SK-N-SH (cell line): ENCODE data around the gene KDM5C. TPM values are rescaled to one million over a fixed set of nuclear protein-coding genes. Genes with fewer than 3 reads are reported as not detected.

Experiments used
- CTCF ChIA-PET: fragments of 300-600, 350-600 bp; formaldehyde crosslinking; extraction: SDS; loops from one replicate; lab custom pipeline; 2021; lab: Yijun Ruan, JAX
- POLR2A ChIA-PET: fragments of 350-600 bp; sonication (Branson Sonifier 250); formaldehyde crosslinking; extraction: SDS; loops from one replicate; lab custom pipeline; 2020; ENCODE audit warnings: antibody characterized with exemption, inconsistent platforms; lab: Yijun Ruan, JAX
- DNase-seq: peaks from one replicate; pipeline ENCODE4 v3.0.0; 2012
- H2AFZ ChIP-seq: fragments of 200-600 bp; sonication (generic); 2 replicates; pipeline ENCODE4 v1.8.1; 2016; ENCODE audit warnings: antibody characterized with exemption, mild to moderate bottlenecking, low read depth
- H3F3A ChIP-seq: fragments of 200-600 bp; sonication (generic); replicated peaks from 2 replicates; pipeline ENCODE3; 2016; ENCODE audit warnings: antibody characterized with exemption, mild to moderate bottlenecking; ENCODE audit not compliant: insufficient read depth
- H3K27ac ChIP-seq, 2 experiments: fragments of 200-500 bp in 1 of 2; fragments of 200-600 bp in 1 of 2; sonication (Bioruptor generic) in 1 of 2; sonication (generic), shearing (Covaris generic) in 1 of 2; 2 replicates each; pipeline versions ENCODE4 v1.5.1 to v1.6.1; 2014 to 2016; ENCODE audit warnings: low read depth in 2 of 2, inconsistent platforms in 1 of 2, low read length in 1 of 2, mild to moderate bottlenecking in 1 of 2, mixed read lengths in 1 of 2
- H3K27me3 ChIP-seq: fragments of 200-600 bp; sonication (generic), shearing (Covaris generic); 2 replicates; pipeline ENCODE4 v1.6.1; 2016; ENCODE audit warnings: mixed run types; ENCODE audit not compliant: insufficient read depth
- H3K36me3 ChIP-seq, 2 experiments: fragments of 200-500 bp in 1 of 2; fragments of 200-600 bp in 1 of 2; sonication (Bioruptor generic) in 1 of 2; sonication (generic) in 1 of 2; replicated peaks in 1 of 2; 2 replicates each; pipeline versions ENCODE3 to v1.5.1; 2014 to 2016; ENCODE audit warnings: low read length in 1 of 2, mild to moderate bottlenecking in 1 of 2; ENCODE audit not compliant: insufficient read depth in 2 of 2, control insufficient read depth in 1 of 2
- H3K4me1 ChIP-seq, 2 experiments: fragments of 200-500 bp in 1 of 2; fragments of 200-600 bp in 1 of 2; sonication (Bioruptor generic) in 1 of 2; sonication (generic), shearing (Covaris generic) in 1 of 2; 2 replicates each; pipeline versions ENCODE4 v1.5.1 to v1.6.1; 2014 to 2016; ENCODE audit warnings: low read depth in 1 of 2, low read length in 1 of 2, mixed run types in 1 of 2; ENCODE audit not compliant: insufficient read depth in 2 of 2, control insufficient read depth in 1 of 2
- H3K4me2 ChIP-seq: fragments of 200-600 bp; sonication (generic), shearing (Covaris generic); 2 replicates; pipeline ENCODE4 v1.6.1; 2017; ENCODE audit warnings: mixed run types
- H3K4me3 ChIP-seq, 2 experiments: fragments of 200-500 bp in 1 of 2; fragments of 200-600 bp in 1 of 2; sonication (Bioruptor generic) in 1 of 2; sonication (generic), shearing (Covaris generic) in 1 of 2; 2 replicates each; pipeline versions ENCODE4 v1.5.1 to v1.8.1; 2014 to 2016; ENCODE audit warnings: low read depth in 2 of 2, inconsistent platforms in 1 of 2, low read length in 1 of 2, mild to moderate bottlenecking in 1 of 2, mixed read lengths in 1 of 2, moderate library complexity in 1 of 2
- H3K79me2 ChIP-seq: fragments of 200-600 bp; sonication (generic); 2 replicates; pipeline ENCODE4 v1.8.1; 2017; ENCODE audit warnings: mild to moderate bottlenecking; ENCODE audit not compliant: insufficient read depth
- H3K9ac ChIP-seq: fragments of 200-600 bp; sonication (generic); 2 replicates; pipeline ENCODE4 v1.6.1; 2017; ENCODE audit warnings: mixed run types
- H3K9me2 ChIP-seq: fragments of 200-600 bp; sonication (generic); 2 replicates; pipeline ENCODE4 v1.6.1; 2017; ENCODE audit warnings: mixed run types
- H3K9me3 ChIP-seq: fragments of 200-600 bp; sonication (generic); 2 replicates; pipeline ENCODE4 v1.6.1; 2017; ENCODE audit warnings: mixed run types, mild to moderate bottlenecking, moderate library complexity
- H4K20me1 ChIP-seq: fragments of 200-600 bp; sonication (generic); 2 replicates; pipeline ENCODE4 v1.6.1; 2017; ENCODE audit warnings: mild to moderate bottlenecking, mixed run types; ENCODE audit not compliant: insufficient read depth
- EP300 ChIP-seq, 2 experiments: IDR thresholded peaks; 2 replicates each; pipeline versions ENCODE4 v1.4.0 to v1.6.1; 2012; ENCODE audit warnings: borderline replicate concordance in 1 of 2, low read depth in 1 of 2, low read length in 1 of 2
- FOXJ3 ChIP-seq: sonication (generic); formaldehyde crosslinking; IDR thresholded peaks from 2 replicates; pipeline ENCODE4 v1.5.1; 2020; ENCODE audit warnings: mild to moderate bottlenecking, missing genetic modification reagents
- FOXM1 ChIP-seq: IDR thresholded peaks from 2 replicates; pipeline ENCODE4 v1.4.0; 2012; ENCODE audit warnings: low read depth, mild to moderate bottlenecking
- GABPA ChIP-seq: IDR thresholded peaks from 2 replicates; pipeline ENCODE4 v1.4.0; 2012; ENCODE audit warnings: low read depth, mild to moderate bottlenecking
- GATA2 ChIP-seq: sonication (generic); formaldehyde crosslinking; IDR thresholded peaks from 2 replicates; pipeline ENCODE4 v1.5.0; 2020; ENCODE audit warnings: mild to moderate bottlenecking, missing genetic modification reagents
- MEF2A ChIP-seq: IDR thresholded peaks from 2 replicates; pipeline ENCODE4 v1.4.0; 2012; ENCODE audit warnings: low read depth, borderline replicate concordance
- POLR2AphosphoS5 ChIP-seq: IDR thresholded peaks from 2 replicates; pipeline ENCODE4 v1.6.1; 2012; ENCODE audit warnings: low read depth, low read length
- RAD21 ChIP-seq: IDR thresholded peaks from 2 replicates; pipeline ENCODE4 v1.6.1; 2012; ENCODE audit warnings: mild to moderate bottlenecking, low read length
- RCOR1 ChIP-seq: fragments of 150-350 bp; IDR thresholded peaks from 2 replicates; pipeline ENCODE4 v1.6.1; 2017; ENCODE audit warnings: antibody characterized with exemption, low read length
- RXRA ChIP-seq: IDR thresholded peaks from 2 replicates; pipeline ENCODE4 v1.4.0; 2012; ENCODE audit warnings: low read depth, mild to moderate bottlenecking, borderline replicate concordance
- TAF1 ChIP-seq: IDR thresholded peaks from 2 replicates; pipeline ENCODE4 v1.6.1; 2012; ENCODE audit warnings: low read depth, mild to moderate bottlenecking, low read length, moderate library complexity, borderline replicate concordance
- TEAD4 ChIP-seq: IDR thresholded peaks from 2 replicates; pipeline ENCODE4 v1.4.0; 2012; ENCODE audit warnings: mild to moderate bottlenecking, borderline replicate concordance; ENCODE audit not compliant: insufficient read depth
- WGBS: methylation state at CpG from one replicate; pipeline ENCODE4 v1.1.6; 2017; ENCODE audit warnings: low lambda C conversion rate; 5-methylcytosine and 5-hydroxymethylcytosine counted together
- polyA plus RNA-seq, 3 experiments: library from polyadenylated mRNA; depleted of rRNA; stranded (reverse); fragments of >200 nt; gene quantifications; 2 replicates each; pipeline ENCODE4 v1.2.3, GENCODE V29; 2012
- TF ChIP-seq, protein P1 (sequence below): fragments of 200-600 bp; sonication (generic); IDR thresholded peaks from 2 replicates; pipeline ENCODE4 v1.6.1; 2017; ENCODE audit warnings: antibody characterized with exemption, mild to moderate bottlenecking, moderate library complexity
- TF ChIP-seq, protein P2 (sequence below): fragments of 150-350 bp; IDR thresholded peaks from 2 replicates; pipeline ENCODE4 v1.6.1; 2016; ENCODE audit warnings: mild to moderate bottlenecking, low read depth, low read length
- TF ChIP-seq, protein P3 (sequence below): IDR thresholded peaks from 2 replicates; pipeline ENCODE4 v1.4.0; 2012; ENCODE audit warnings: low read depth, borderline replicate concordance
- TF ChIP-seq, protein P4 (sequence below): IDR thresholded peaks from 2 replicates; pipeline ENCODE4 v1.6.1; 2012; ENCODE audit warnings: mild to moderate bottlenecking, low read depth, low read length, moderate library complexity
- TF ChIP-seq, protein P5 (sequence below): IDR thresholded peaks from 2 replicates; pipeline ENCODE4; 2012
- TF ChIP-seq, protein P6 (sequence below): IDR thresholded peaks from 2 replicates; pipeline ENCODE4 v1.4.0; 2012; ENCODE audit warnings: low read depth
- TF ChIP-seq, protein P7 (sequence below): IDR thresholded peaks from 2 replicates; pipeline ENCODE4 v1.4.0; 2012; ENCODE audit warnings: low read depth, borderline replicate concordance

The KDM5C gene
- polyA plus RNA-seq, 1 of the 3 experiments (the other 2 are of a cell fraction): 76.6 TPM

DNA sequence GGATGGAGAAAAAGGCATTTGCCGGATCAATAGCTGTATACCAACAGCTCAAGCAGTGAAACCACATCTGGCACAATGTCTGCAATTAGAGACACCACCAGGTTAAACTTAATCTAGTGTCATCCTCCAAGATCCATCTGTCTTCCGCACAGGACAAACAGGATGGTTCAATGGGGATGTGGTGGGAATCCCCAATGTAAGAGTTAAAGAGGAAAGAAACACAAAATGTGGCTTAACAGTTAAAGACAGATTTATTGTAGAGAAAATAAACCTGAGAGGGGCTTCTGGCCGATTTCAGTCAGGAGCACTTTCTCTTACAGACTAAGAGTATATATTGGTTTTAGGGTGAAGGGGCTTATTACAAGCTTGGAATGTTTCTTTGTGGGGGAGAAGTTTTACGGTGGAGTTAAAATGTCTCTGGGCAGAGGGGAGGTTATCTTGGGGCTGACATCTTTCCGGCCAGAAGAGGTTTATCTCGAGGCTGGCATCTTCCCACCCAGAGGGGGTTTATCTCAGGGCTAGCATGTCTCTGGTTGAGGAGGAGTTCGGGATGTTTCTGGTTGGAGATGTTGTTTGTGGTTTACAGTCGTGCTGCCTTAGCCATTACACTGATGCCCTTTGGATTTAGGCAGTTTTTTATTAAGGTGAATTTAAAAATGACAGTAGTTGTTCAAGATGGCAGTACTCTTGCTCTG is 69.3 kb downstream of the KDM5C start:
- Histone ChIP-seq H3K27ac (no peak overlapping the region), H3K4me1 (no peaks in the 10 kb centered on the region), H4K20me1 (no peaks in the 10 kb centered on the region), H3K9ac (no peak overlapping the region), H2AFZ (no peak overlapping the region), H3K36me3 (no peaks in the 10 kb centered on the region), H3K9me3 (no peaks in the 10 kb centered on the region), H3K79me2 (no peaks in the 10 kb centered on the region), H3K4me2 (no peak overlapping the region), H3K4me3 (no peak overlapping the region), H3F3A (no peaks in the 10 kb centered on the region), H3K9me2 (no peaks in the 10 kb centered on the region), H3K27me3 (no peaks in the 10 kb centered on the region)
- ChIA-PET CTCF (no interaction called here), POLR2A (no interaction called here)
- DNase-seq: no peak
- WGBS: 67% methylated on average over 8 of the region's 8 CpGs
- TF ChIP-seq, protein P1, sequence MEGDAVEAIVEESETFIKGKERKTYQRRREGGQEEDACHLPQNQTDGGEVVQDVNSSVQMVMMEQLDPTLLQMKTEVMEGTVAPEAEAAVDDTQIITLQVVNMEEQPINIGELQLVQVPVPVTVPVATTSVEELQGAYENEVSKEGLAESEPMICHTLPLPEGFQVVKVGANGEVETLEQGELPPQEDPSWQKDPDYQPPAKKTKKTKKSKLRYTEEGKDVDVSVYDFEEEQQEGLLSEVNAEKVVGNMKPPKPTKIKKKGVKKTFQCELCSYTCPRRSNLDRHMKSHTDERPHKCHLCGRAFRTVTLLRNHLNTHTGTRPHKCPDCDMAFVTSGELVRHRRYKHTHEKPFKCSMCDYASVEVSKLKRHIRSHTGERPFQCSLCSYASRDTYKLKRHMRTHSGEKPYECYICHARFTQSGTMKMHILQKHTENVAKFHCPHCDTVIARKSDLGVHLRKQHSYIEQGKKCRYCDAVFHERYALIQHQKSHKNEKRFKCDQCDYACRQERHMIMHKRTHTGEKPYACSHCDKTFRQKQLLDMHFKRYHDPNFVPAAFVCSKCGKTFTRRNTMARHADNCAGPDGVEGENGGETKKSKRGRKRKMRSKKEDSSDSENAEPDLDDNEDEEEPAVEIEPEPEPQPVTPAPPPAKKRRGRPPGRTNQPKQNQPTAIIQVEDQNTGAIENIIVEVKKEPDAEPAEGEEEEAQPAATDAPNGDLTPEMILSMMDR: no peak
- TF ChIP-seq, protein P2, sequence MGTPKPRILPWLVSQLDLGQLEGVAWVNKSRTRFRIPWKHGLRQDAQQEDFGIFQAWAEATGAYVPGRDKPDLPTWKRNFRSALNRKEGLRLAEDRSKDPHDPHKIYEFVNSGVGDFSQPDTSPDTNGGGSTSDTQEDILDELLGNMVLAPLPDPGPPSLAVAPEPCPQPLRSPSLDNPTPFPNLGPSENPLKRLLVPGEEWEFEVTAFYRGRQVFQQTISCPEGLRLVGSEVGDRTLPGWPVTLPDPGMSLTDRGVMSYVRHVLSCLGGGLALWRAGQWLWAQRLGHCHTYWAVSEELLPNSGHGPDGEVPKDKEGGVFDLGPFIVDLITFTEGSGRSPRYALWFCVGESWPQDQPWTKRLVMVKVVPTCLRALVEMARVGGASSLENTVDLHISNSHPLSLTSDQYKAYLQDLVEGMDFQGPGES: no peak
- no peak for TF ChIP-seq RCOR1
- TF ChIP-seq POLR2AphosphoS5: no peak
- TF ChIP-seq TAF1: no peak
- TF ChIP-seq MEF2A: no peak
- TF ChIP-seq RXRA: no peak
- TF ChIP-seq, protein P3, sequence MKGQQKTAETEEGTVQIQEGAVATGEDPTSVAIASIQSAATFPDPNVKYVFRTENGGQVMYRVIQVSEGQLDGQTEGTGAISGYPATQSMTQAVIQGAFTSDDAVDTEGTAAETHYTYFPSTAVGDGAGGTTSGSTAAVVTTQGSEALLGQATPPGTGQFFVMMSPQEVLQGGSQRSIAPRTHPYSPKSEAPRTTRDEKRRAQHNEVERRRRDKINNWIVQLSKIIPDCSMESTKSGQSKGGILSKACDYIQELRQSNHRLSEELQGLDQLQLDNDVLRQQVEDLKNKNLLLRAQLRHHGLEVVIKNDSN: no peak
- TF ChIP-seq FOXM1: no peak
- TF ChIP-seq, protein P4, sequence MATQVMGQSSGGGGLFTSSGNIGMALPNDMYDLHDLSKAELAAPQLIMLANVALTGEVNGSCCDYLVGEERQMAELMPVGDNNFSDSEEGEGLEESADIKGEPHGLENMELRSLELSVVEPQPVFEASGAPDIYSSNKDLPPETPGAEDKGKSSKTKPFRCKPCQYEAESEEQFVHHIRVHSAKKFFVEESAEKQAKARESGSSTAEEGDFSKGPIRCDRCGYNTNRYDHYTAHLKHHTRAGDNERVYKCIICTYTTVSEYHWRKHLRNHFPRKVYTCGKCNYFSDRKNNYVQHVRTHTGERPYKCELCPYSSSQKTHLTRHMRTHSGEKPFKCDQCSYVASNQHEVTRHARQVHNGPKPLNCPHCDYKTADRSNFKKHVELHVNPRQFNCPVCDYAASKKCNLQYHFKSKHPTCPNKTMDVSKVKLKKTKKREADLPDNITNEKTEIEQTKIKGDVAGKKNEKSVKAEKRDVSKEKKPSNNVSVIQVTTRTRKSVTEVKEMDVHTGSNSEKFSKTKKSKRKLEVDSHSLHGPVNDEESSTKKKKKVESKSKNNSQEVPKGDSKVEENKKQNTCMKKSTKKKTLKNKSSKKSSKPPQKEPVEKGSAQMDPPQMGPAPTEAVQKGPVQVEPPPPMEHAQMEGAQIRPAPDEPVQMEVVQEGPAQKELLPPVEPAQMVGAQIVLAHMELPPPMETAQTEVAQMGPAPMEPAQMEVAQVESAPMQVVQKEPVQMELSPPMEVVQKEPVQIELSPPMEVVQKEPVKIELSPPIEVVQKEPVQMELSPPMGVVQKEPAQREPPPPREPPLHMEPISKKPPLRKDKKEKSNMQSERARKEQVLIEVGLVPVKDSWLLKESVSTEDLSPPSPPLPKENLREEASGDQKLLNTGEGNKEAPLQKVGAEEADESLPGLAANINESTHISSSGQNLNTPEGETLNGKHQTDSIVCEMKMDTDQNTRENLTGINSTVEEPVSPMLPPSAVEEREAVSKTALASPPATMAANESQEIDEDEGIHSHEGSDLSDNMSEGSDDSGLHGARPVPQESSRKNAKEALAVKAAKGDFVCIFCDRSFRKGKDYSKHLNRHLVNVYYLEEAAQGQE: no peak
- TF ChIP-seq EP300 (IDR thresholded peaks at IDR 0.05; ENCODE audit: borderline replicate concordance in 1 of 2, low read depth in 1 of 2, low read length in 1 of 2): no peak
- TF ChIP-seq FOXJ3 (CRISPR knock-in tag): no peak
- TF ChIP-seq, protein P5, sequence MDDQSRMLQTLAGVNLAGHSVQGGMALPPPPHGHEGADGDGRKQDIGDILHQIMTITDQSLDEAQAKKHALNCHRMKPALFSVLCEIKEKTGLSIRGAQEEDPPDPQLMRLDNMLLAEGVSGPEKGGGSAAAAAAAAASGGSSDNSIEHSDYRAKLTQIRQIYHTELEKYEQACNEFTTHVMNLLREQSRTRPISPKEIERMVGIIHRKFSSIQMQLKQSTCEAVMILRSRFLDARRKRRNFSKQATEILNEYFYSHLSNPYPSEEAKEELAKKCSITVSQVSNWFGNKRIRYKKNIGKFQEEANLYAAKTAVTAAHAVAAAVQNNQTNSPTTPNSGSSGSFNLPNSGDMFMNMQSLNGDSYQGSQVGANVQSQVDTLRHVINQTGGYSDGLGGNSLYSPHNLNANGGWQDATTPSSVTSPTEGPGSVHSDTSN: no peak
- no peak for TF ChIP-seq RAD21
- no peak for TF ChIP-seq GABPA
- TF ChIP-seq TEAD4: no peak
- TF ChIP-seq, protein P6, sequence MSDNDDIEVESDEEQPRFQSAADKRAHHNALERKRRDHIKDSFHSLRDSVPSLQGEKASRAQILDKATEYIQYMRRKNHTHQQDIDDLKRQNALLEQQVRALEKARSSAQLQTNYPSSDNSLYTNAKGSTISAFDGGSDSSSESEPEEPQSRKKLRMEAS: no peak
- TF ChIP-seq GATA2 (CRISPR knock-in tag): no peak
- TF ChIP-seq, protein P7, sequence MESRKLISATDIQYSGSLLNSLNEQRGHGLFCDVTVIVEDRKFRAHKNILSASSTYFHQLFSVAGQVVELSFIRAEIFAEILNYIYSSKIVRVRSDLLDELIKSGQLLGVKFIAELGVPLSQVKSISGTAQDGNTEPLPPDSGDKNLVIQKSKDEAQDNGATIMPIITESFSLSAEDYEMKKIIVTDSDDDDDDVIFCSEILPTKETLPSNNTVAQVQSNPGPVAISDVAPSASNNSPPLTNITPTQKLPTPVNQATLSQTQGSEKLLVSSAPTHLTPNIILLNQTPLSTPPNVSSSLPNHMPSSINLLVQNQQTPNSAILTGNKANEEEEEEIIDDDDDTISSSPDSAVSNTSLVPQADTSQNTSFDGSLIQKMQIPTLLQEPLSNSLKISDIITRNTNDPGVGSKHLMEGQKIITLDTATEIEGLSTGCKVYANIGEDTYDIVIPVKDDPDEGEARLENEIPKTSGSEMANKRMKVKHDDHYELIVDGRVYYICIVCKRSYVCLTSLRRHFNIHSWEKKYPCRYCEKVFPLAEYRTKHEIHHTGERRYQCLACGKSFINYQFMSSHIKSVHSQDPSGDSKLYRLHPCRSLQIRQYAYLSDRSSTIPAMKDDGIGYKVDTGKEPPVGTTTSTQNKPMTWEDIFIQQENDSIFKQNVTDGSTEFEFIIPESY: no peak
